RWPE2 (cell line): Measurements from ENCODE around the gene TRIP6.
A peak's percentile ranks its signal among the peaks of the same experiment; 100 is the strongest.

Source experiments
- ATAC-seq: fragments of 200-7000 bp; cut with Tn5 transposase; 3 replicates; pipeline ENCODE4 v1.9.1; 2021; ENCODE audit warnings: low read depth
- DNase-seq: peaks from one replicate; pipeline ENCODE4 v3.0.0-alpha.2; 2020; ENCODE audit warnings: low spot score
- H3K27ac ChIP-seq: fragments of 450-650 bp; 2 replicates; pipeline ENCODE4 v1.5.1; 2017; ENCODE audit warnings: mild to moderate bottlenecking; ENCODE audit not compliant: poor library complexity, severe bottlenecking
- H3K27me3 ChIP-seq: fragments of 250-450 bp; sonication (Bioruptor Pico); 2 replicates; pipeline ENCODE4 v1.5.1; 2021; ENCODE audit warnings: mild to moderate bottlenecking, moderate library complexity; ENCODE audit not compliant: insufficient read depth, poor library complexity, severe bottlenecking
- H3K36me3 ChIP-seq: fragments of 250-450 bp; sonication (Bioruptor Pico); 2 replicates; pipeline ENCODE4 v1.5.1; 2020; ENCODE audit warnings: low read depth, mild to moderate bottlenecking, moderate library complexity
- H3K4me1 ChIP-seq: fragments of 250-450 bp; sonication (Bioruptor Pico); 2 replicates; pipeline ENCODE4 v1.5.1; 2021; ENCODE audit warnings: mild to moderate bottlenecking, moderate library complexity; ENCODE audit not compliant: insufficient read depth, poor library complexity, severe bottlenecking
- H3K4me3 ChIP-seq: fragments of 250-450 bp; sonication (Bioruptor Pico); 2 replicates; pipeline ENCODE4 v1.5.1; 2021; ENCODE audit warnings: mild to moderate bottlenecking, moderate library complexity; ENCODE audit not compliant: severe bottlenecking
- H3K9me3 ChIP-seq: fragments of 250-450 bp; sonication (Bioruptor Pico); 2 replicates; pipeline ENCODE4 v1.5.1; 2021; ENCODE audit warnings: mild to moderate bottlenecking, moderate library complexity; ENCODE audit not compliant: severe bottlenecking
- TF ChIP-seq, protein P1 (sequence below): fragments of 450-650 bp; IDR thresholded peaks from one replicate; pipeline ENCODE4 v1.5.1; 2017; ENCODE audit warnings: mild to moderate bottlenecking, moderate library complexity; ENCODE audit not compliant: poor library complexity, severe bottlenecking

Gene TRIP6

DNA sequence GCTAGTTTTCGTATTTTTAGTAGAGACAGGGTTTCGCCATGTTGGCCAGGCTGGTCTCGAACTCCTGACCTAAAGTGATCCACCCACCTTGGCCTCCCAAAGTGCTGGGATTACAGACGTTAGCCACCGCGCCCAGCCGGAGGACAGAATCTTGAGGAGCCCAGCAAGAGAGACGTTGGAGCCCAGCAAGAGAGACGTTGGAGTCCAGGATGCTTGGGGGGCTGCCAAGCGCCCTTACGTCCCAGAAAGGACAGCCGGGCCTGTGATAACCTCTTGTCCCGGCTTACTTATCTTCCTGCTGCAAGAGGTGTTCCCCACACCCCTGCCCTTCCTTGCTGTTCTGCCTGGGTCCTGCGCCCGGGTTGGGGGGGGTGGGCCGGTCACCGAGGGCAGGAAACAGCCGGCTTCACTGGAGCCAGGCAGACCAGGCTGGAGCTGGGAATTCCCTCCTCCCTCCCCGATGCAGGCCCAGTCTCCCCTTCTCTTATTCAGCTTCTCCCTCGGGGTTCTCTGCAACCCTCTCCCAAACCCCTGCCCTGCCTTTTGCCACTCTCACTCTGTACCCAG is 38.0 kb upstream of the TRIP6 start:
- DNase-seq (no peak), ATAC-seq (no peak)
- Histone ChIP-seq H3K4me1 (no peaks in the 10 kb centered on the region), H3K27ac (no peak overlapping the region), H3K9me3 (no peaks in the 10 kb centered on the region), H3K36me3 (peaks cover 8% of the 10 kb centered on the region), H3K27me3 (no peaks in the 10 kb centered on the region), H3K4me3 (no peak overlapping the region)
- TF ChIP-seq, protein P1, sequence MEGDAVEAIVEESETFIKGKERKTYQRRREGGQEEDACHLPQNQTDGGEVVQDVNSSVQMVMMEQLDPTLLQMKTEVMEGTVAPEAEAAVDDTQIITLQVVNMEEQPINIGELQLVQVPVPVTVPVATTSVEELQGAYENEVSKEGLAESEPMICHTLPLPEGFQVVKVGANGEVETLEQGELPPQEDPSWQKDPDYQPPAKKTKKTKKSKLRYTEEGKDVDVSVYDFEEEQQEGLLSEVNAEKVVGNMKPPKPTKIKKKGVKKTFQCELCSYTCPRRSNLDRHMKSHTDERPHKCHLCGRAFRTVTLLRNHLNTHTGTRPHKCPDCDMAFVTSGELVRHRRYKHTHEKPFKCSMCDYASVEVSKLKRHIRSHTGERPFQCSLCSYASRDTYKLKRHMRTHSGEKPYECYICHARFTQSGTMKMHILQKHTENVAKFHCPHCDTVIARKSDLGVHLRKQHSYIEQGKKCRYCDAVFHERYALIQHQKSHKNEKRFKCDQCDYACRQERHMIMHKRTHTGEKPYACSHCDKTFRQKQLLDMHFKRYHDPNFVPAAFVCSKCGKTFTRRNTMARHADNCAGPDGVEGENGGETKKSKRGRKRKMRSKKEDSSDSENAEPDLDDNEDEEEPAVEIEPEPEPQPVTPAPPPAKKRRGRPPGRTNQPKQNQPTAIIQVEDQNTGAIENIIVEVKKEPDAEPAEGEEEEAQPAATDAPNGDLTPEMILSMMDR, result no peak

DNA sequence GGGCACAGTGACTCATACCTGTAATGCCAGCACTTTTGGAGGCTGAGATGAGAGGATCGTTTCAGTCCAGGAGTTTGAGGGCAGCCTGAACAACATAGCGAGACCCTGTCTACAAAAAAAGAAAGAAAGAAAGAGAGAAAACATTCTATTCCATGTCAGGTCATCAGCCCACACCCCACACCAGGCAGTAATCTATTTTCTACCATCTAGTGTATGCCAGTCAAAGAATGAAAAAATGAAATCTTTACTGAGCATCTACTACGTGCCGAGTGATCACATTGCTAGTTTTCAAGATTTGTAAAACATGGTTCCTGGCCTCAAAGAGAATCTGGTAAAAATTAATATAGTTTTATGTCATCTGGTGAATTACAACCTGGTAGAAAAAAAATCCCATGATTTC is 36.8 kb upstream of the TRIP6 start:
- Histone ChIP-seq H3K4me1 (no peaks in the 10 kb centered on the region), H3K27ac (no peak overlapping the region), H3K27me3 (no peaks in the 10 kb centered on the region), H3K9me3 (no peaks in the 10 kb centered on the region), H3K36me3 (no peaks in the 10 kb centered on the region), H3K4me3 (no peak overlapping the region)
- DNase-seq (no peak), ATAC-seq (no peak)
- TF ChIP-seq, protein P1, result no peak

DNA sequence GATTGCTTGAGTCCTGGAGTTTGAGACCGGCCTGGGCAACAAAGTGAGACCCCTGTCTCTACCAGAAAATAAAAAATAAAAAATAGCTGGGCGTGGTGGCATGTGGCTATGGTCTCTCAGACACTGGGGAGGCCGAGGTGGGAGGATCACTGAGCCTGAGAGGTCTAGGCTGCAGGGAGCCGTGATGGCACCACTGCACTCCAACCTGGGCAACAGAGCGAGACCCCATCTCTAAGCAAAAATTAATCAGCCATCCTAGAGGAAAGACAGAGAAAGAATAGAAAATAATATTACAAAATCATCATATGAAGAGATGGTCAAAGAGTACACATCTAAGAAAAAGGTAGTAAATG is 34.9 kb upstream of the TRIP6 start:
- no peaks in the 10 kb centered on the region for H3K27me3 ChIP-seq
- no peaks in the 10 kb centered on the region for H3K36me3 ChIP-seq
- no peak overlapping the region for H3K4me3 ChIP-seq
- H3K9me3 ChIP-seq, result no peaks in the 10 kb centered on the region
- no peak for DNase-seq
- no peak overlapping the region for H3K27ac ChIP-seq
- TF ChIP-seq, protein P1, result no peak
- ATAC-seq, result no peak
- peaks cover 12% of the 10 kb centered on the region for H3K4me1 ChIP-seq

DNA sequence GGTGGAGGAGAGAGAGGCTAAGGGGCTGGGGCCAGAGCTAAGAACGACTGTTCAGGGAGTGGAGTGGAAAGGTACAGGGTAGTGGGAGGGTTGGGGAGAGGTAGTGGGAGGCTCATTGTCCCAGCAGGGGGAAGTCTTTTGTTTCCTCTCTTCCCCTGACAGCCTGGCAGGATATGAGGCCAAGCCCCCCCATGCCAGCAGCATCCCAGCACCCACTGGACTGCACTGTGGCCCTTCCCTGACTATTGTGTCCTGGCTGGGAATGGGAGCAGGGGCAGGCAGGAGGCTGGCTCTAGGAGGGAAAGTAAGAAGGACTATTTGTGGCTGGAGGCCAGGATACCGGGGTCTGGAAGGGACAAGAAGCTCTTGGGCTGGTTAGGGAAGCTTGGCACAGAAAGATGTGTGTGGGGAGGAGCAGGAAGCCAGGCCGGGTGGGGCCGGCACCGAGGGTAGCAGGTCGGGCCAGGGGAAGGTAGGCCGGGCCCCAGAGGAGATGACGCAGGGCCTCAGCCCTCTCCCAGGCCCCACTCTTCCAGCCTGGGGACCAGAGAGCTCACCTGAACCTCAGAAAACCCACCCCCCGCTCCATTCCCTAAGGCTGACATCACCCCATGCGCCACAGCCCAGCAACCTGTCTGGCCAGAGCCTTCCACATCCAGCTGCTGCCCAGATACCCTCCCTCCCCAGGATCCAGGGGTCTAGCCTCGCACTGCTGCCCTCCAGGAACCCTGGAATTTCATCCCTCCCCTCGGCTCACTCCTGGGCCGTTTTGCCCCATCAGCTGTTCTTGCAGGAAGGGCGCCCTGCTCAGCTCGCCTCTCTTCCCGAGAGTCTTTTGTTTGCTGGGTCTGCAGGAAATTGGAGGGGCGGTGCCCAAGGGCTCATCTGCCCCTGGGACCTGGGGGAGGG is 31.0 kb upstream of the TRIP6 start:
- H3K4me3 ChIP-seq, result no peak overlapping the region
- peak overlapping the region; percentile 84 for H3K27ac ChIP-seq
- H3K27me3 ChIP-seq, result no peaks in the 10 kb centered on the region
- TF ChIP-seq, protein P1, result no peak
- H3K4me1 ChIP-seq, result peaks cover 12% of the 10 kb centered on the region
- ATAC-seq (peak; percentile 91), DNase-seq (peak; percentile 91)
- no peaks in the 10 kb centered on the region for H3K36me3 ChIP-seq
- no peaks in the 10 kb centered on the region for H3K9me3 ChIP-seq

DNA sequence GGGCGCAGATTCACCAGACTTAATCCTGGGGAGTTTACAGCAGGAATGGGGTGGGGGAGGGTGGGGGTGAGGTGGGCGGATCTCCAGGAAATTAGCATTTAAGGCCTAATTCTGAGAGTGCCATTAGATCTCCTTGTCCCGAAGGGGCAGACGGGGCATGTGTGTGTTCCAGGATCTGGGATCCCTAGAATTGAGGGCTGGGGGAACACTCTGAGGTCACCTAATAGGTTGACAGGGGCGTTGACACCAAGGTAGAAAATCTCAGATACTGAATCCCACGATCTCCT is 30.4 kb upstream of the TRIP6 start:
- no peak for DNase-seq
- Histone ChIP-seq H3K27me3 (no peaks in the 10 kb centered on the region), H3K4me3 (peak overlapping the region; percentile 17), H3K36me3 (no peaks in the 10 kb centered on the region), H3K27ac (peak overlapping the region; percentile 84), H3K4me1 (peaks cover 12% of the 10 kb centered on the region), H3K9me3 (no peaks in the 10 kb centered on the region)
- TF ChIP-seq, protein P1, result no peak
- no peak for ATAC-seq
